GM20000 (cell line): ENCODE data around the gene CLDN34.

ENCODE experiments used
- DNase-seq: peaks from one replicate; pipeline ENCODE4 v3.0.0; 2012; ENCODE audit warnings: low spot score
- CTCF ChIP-seq: IDR thresholded peaks from 2 replicates; pipeline ENCODE4 v1.5.1; 2012; ENCODE audit warnings: mild to moderate bottlenecking, control low read depth; ENCODE audit errors: extremely low read depth, missing control alignments

Gene CLDN34

GRCh38 chrX:9948406-9948805 is 18.8 kb upstream of the CLDN34 start:
- DNase-seq = no peak
- no peak for TF ChIP-seq CTCF

- no peak for DNase-seq
- TF ChIP-seq CTCF = no peak
Observed at GRCh38 chrX:9952300-9952699, 14.9 kb upstream of the CLDN34 start.

- no peak for TF ChIP-seq CTCF
- DNase-seq = no peak
Observed at GRCh38 chrX:9953396-9953795, 13.8 kb upstream of the CLDN34 start.

GRCh38 chrX:9955506-9955905 is 11.7 kb upstream of the CLDN34 start:
- no peak for DNase-seq
- TF ChIP-seq CTCF = no peak

GRCh38 chrX:9957743-9958142 is 9.4 kb upstream of the CLDN34 start:
- no peak for TF ChIP-seq CTCF
- DNase-seq = no peak

- no peak for TF ChIP-seq CTCF
- no peak for DNase-seq
Observed at GRCh38 chrX:9958183-9958582, 9.0 kb upstream of the CLDN34 start.

GRCh38 chrX:9961750-9962149 is 5.4 kb upstream of the CLDN34 start:
- no peak for DNase-seq

More at GRCh38 chrX:9961750-9962149, 5.4 kb upstream of the CLDN34 start:
- no peak for TF ChIP-seq CTCF
